ENCODE data around the gene OR56A5.

Gene OR56A5

GRCh38 chr11:5931061-5931460 is 37.2 kb downstream of the OR56A5 start:
- no peak for DNase-seq

DNA sequence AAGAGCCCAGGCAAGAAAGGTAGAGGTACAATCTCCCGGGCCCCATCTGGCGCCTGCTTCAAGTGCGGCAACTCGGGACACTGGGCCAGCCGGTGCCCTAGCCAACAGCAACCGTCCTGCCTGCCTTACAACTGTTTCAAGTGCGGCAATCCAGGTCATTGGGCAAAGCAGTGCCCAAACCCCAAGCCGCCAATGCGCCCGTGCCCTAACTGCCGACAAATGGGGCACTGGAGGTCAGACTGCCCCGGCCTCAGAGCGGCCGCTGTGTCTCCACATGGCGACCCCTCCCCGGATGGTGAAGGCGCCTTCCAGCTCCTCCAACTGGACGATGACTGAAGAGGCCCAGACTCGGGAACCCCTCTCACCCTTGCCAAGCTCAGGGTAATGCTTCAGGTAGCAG is 37.7 kb downstream of the OR56A5 start:
- DNase-seq, result no peak

DNA sequence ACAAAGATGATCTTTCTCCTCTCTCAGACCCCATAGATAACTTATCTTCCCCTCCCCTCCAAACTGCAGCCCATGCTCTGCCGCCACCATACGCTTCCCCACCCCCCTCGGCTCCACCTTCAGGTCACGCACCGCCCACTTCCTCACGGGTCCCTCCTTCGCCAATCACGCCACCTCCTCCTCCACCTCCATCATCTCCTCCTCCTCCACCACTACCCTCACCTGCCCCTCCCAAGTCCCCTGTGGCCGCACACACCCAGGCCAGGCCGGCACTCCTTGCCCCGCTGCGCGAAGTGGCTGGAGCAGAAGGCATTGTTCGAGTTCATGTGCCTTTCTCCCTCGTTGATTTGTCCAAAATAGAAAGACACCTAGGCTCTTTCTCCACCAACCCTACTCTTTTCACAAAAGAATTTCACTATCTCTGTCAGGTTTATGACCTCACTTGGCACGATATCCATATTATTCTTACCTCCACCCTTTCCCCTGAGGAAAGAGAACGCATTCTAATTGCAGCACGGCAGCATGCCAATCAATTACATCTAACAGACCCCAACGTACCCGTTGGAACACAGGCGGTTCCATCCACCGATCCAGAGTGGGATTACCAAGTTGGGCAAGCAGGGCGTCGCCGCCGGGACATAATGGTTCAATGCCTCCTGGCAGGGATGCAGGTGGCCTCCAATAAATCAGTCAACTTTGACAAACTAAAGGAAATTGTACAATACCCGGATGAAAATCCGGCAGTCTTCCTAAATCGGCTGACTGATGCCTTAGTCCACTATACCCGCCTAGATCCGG is 38.5 kb downstream of the OR56A5 start:
- DNase-seq, result no peak

- DNase-seq, result no peak
Measured at GRCh38 chr11:5928811-5929210, 39.5 kb downstream of the OR56A5 start.

DNA sequence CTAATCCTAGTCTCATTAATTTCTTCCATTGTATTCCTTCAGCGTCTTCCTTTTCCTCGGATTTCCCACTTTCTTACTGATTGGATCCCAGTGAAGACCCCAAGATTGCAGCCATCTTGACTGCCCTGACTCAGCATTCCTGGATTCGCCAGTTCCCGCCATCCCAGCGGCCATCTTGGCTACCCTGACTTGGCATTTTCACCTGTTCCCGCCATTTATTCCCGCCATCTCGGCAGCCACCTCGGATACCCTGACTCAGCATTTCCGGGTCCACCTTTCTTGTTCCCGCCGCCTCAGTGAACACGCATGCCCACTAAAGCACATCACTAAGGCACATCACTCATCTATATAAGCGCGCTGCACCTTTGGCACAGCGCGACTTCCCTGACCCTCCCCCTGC is 40.0 kb downstream of the OR56A5 start:
- no peak for DNase-seq

DNA sequence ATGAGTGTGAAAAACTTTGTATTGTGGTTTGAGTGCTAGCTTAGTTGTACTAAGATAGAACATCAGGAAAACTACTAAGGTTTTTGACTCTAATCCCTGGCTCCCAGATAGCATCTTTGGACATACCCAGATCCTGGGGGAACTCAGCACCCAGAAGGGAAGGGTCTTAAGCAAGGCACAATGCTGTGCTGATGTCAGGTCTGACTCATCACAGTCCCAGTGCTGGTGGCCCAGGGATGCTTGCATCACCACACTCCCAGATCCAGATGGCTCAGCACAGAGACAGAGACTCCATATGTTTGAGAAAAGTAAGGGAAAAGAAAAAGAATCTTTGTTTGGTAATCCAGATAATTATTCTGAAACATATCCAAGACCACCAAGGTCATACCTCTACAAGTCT is 44.5 kb downstream of the OR56A5 start:
- DNase-seq, result no peak

DNA sequence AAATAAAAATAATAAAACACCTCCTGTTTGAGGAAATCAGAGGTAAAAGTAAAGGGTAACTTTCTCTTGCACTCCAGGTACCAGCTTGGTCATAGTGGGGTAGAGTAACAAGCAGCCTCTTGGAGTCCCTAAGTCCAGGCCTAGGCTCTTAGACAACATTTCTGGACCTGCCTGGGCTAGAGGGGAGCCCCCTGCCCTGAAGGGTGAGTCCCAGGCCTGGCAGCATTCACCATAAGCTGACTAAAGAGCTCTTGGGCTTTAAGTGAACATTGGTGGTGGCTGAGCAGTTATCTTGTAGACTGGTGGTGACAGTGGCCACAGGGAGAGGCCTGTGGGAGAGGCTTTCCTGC is 44.9 kb downstream of the OR56A5 start:
- no peak for DNase-seq

DNA sequence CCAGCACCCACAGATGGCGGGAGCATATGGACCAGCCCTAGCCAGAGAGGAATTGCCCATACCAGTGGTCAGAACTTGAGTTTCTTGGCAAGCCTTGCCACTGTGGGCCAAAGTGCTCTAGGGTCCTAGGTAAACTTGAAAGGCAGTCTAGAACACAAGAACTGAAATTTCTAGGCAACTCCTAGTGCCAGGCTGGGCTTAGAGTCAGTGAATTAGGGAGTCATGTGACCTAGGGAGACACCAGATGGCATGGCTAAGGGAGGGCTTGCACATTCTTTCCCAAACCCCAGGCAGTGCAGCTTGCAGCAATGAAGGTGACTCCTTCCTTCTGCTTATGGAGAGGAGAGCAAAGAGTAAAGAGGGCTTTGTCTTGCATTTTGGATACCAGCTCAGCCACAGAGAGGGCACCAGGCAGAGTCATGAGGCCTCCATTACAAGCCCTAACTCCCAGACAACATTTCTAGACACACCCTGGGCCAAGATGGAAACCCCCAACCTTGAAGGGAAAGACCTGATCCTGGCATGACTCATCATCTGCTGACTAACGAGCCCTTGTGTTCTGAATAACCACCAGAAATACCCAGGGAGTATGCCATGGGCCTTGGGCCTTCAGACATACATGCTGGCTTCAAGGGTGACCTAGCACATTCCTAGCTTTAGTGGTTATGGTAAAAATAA is 45.4 kb downstream of the OR56A5 start:
- DNase-seq, result no peak
